IMR-90 (cell line): ENCODE data around the gene ARHGEF6. TPM values are rescaled to one million over a fixed set of nuclear protein-coding genes. Genes with fewer than 3 reads are reported as not detected.

Experiments
- ATAC-seq: fragments of 200-7000 bp; cut with Tn5 transposase; 2 replicates; pipeline ENCODE4 v1.9.1; 2020; ENCODE audit warnings: low read depth, mild to moderate bottlenecking, moderate library complexity
- BruUV-seq: library from RNA; stranded (reverse); fragments of 400-500 nt; replicated peaks from 2 replicates; lab custom pipeline; 2021; lab: Mats Ljungman, UMichigan
- CTCF ChIA-PET: fragments of 300-600 bp; formaldehyde crosslinking; extraction: SDS; loops from one replicate; lab custom pipeline; 2021; ENCODE audit warnings: antibody characterized with exemption; lab: Yijun Ruan, JAX
- POLR2A ChIA-PET: fragments of 300-600 bp; sonication (Branson Sonifier 250); formaldehyde crosslinking; loops from one replicate; lab custom pipeline; 2022; ENCODE audit warnings: antibody characterized with exemption; ENCODE audit not compliant: unreplicated experiment; lab: Charles Lee
- DNase-seq: peaks from one replicate; pipeline ENCODE4 v3.0.0; 2013
- H2AFZ ChIP-seq: replicated peaks from 2 replicates; pipeline ENCODE3; 2013; ENCODE audit warnings: low read length, mild to moderate bottlenecking; ENCODE audit not compliant: poor library complexity
- H2AK5ac ChIP-seq: 2 replicates; pipeline ENCODE4 v1.6.1; 2013; ENCODE audit warnings: low read depth, low read length, inconsistent platforms
- H2AK9ac ChIP-seq: replicated peaks from 2 replicates; pipeline ENCODE3; 2013; ENCODE audit warnings: mild to moderate bottlenecking, low read depth, low read length, moderate library complexity; ENCODE audit not compliant: poor library complexity
- H2BK120ac ChIP-seq: 2 replicates; pipeline ENCODE4 v1.6.1; 2013; ENCODE audit warnings: low read depth, low read length, inconsistent platforms
- H2BK15ac ChIP-seq: 3 replicates; pipeline ENCODE4 v1.6.1; 2013; ENCODE audit warnings: low read depth, low read length, inconsistent platforms
- H2BK20ac ChIP-seq: 2 replicates; pipeline ENCODE4 v1.6.1; 2013; ENCODE audit warnings: low read depth, mild to moderate bottlenecking, inconsistent platforms, low read length, moderate library complexity
- H2BK5ac ChIP-seq: 2 replicates; pipeline ENCODE4 v1.6.1; 2013; ENCODE audit warnings: mild to moderate bottlenecking, low read depth, low read length, inconsistent platforms; ENCODE audit not compliant: poor library complexity, severe bottlenecking
- H3K14ac ChIP-seq: replicated peaks from 2 replicates; pipeline ENCODE4 v1.6.1; 2013; ENCODE audit warnings: low read depth, low read length, inconsistent platforms
- H3K18ac ChIP-seq: 2 replicates; pipeline ENCODE4 v1.6.1; 2013; ENCODE audit warnings: low read depth, low read length, control low read depth
- H3K23ac ChIP-seq: 2 replicates; pipeline ENCODE4 v1.6.1; 2013; ENCODE audit warnings: low read depth, low read length, inconsistent platforms
- H3K27ac ChIP-seq: 2 replicates; pipeline ENCODE4 v1.5.1; 2013; ENCODE audit warnings: mild to moderate bottlenecking, control low read depth, low read length; ENCODE audit not compliant: insufficient read depth
- H3K27me3 ChIP-seq: 2 replicates; pipeline ENCODE4 v1.6.1; 2013; ENCODE audit warnings: low read length; ENCODE audit not compliant: control insufficient read depth, insufficient read depth
- H3K36me3 ChIP-seq: 2 replicates; pipeline ENCODE4 v1.6.1; 2013; ENCODE audit warnings: low read length, mixed read lengths; ENCODE audit not compliant: control insufficient read depth, insufficient read depth
- H3K4ac ChIP-seq: 2 replicates; pipeline ENCODE4 v1.6.1; 2013; ENCODE audit warnings: low read depth, low read length, inconsistent platforms
- H3K4me1 ChIP-seq: 2 replicates; pipeline ENCODE4 v1.6.1; 2013; ENCODE audit warnings: low read length, mixed read lengths; ENCODE audit not compliant: control insufficient read depth, insufficient read depth
- H3K4me2 ChIP-seq: 2 replicates; pipeline ENCODE4 v1.6.1; 2013; ENCODE audit warnings: low read depth, mild to moderate bottlenecking, control low read depth, low read length, moderate library complexity
- H3K4me3 ChIP-seq: 2 replicates; pipeline ENCODE4 v1.5.1; 2013; ENCODE audit warnings: low read depth, mild to moderate bottlenecking, control low read depth, low read length, moderate library complexity; ENCODE audit not compliant: insufficient read depth
- H3K56ac ChIP-seq: 2 replicates; pipeline ENCODE4 v1.6.1; 2013; ENCODE audit warnings: low read length, inconsistent platforms; ENCODE audit not compliant: insufficient read depth; ENCODE audit errors: extremely low read depth
- H3K79me1 ChIP-seq, 2 experiments: 2 replicates each; pipeline ENCODE4 v1.6.1; 2013; ENCODE audit warnings: low read length in 2 of 2, inconsistent platforms in 1 of 2, low read depth in 1 of 2
- H3K9ac ChIP-seq: 2 replicates; pipeline ENCODE4 v1.6.1; 2013; ENCODE audit warnings: low read depth, low read length, control low read depth
- H3K9me1 ChIP-seq: 2 replicates; pipeline ENCODE4 v1.6.1; 2013; ENCODE audit warnings: low read length, inconsistent platforms; ENCODE audit not compliant: insufficient read depth
- H3K9me3 ChIP-seq: 2 replicates; pipeline ENCODE4 v1.6.1; 2013; ENCODE audit warnings: low read length; ENCODE audit not compliant: control insufficient read depth, insufficient read depth
- H4K20me1 ChIP-seq: 2 replicates; pipeline ENCODE4 v1.6.1; 2013; ENCODE audit warnings: low read length, inconsistent platforms; ENCODE audit not compliant: insufficient read depth
- H4K5ac ChIP-seq: 2 replicates; pipeline ENCODE4 v1.6.1; 2013; ENCODE audit warnings: mild to moderate bottlenecking, low read depth, low read length, control low read depth
- H4K8ac ChIP-seq, 2 experiments: 2 replicates each; pipeline ENCODE4 v1.6.1; 2013; ENCODE audit warnings: low read depth in 2 of 2, low read length in 2 of 2, control low read depth in 1 of 2, inconsistent platforms in 1 of 2
- H4K91ac ChIP-seq: 2 replicates; pipeline ENCODE4 v1.6.1; 2013; ENCODE audit warnings: low read depth, low read length, inconsistent platforms; ENCODE audit not compliant: insufficient read depth
- BHLHE40 ChIP-seq: fragments of 150-350 bp; IDR thresholded peaks from 2 replicates; pipeline ENCODE4 v1.6.1; 2016; ENCODE audit warnings: mild to moderate bottlenecking, low read depth, low read length
- CEBPB ChIP-seq: IDR thresholded peaks from 2 replicates; pipeline ENCODE4 v1.6.1; 2012; ENCODE audit warnings: low read depth, low read length, improper control_type of control experiment
- FOS ChIP-seq: fragments of 150-350 bp; IDR thresholded peaks from 2 replicates; pipeline ENCODE4 v1.6.1; 2016; ENCODE audit warnings: low read depth, low read length
- MAFK ChIP-seq: IDR thresholded peaks from 2 replicates; pipeline ENCODE4 v1.6.1; 2012; ENCODE audit warnings: low read depth, low read length, improper control_type of control experiment
- MAZ ChIP-seq: IDR thresholded peaks from 2 replicates; pipeline ENCODE4 v1.6.1; 2012; ENCODE audit warnings: low read depth, mild to moderate bottlenecking, low read length, improper control_type of control experiment, moderate library complexity, borderline replicate concordance
- MXI1 ChIP-seq: IDR thresholded peaks from 2 replicates; pipeline ENCODE4 v1.6.1; 2012; ENCODE audit warnings: low read depth, mild to moderate bottlenecking, low read length, moderate library complexity, borderline replicate concordance
- NFE2L2 ChIP-seq: fragments of 150-350 bp; IDR thresholded peaks from 2 replicates; pipeline ENCODE4 v1.6.1; 2016; ENCODE audit warnings: low read depth, mild to moderate bottlenecking, low read length
- RAD21 ChIP-seq: IDR thresholded peaks from 2 replicates; pipeline ENCODE4 v1.6.1; 2012; ENCODE audit warnings: low read length, improper control_type of control experiment
- RFX5 ChIP-seq: IDR thresholded peaks from 2 replicates; pipeline ENCODE4 v1.8.0; 2012; ENCODE audit warnings: low read depth, mild to moderate bottlenecking, low read length, moderate library complexity
- SMC3 ChIP-seq: fragments of 150-350 bp; IDR thresholded peaks from 2 replicates; pipeline ENCODE4 v1.6.1; 2016; ENCODE audit warnings: low read depth, mild to moderate bottlenecking, antibody characterized with exemption, low read length, moderate library complexity
- WGBS, 2 experiments: methylation state at CpG; one replicate each; pipeline versions ENCODE4 v1.1.5 to v1.1.7; 2013; ENCODE audit warnings: missing lambda C conversion rate in 2 of 2; ENCODE audit not compliant: insufficient read length in 1 of 2; ENCODE audit errors: extremely low coverage in 2 of 2; 5-methylcytosine and 5-hydroxymethylcytosine counted together
- dilution Hi-C: fragments of 300-500 bp; cut with HindIII; formaldehyde crosslinking; loops from one replicate; pipeline ENCODE4 v1.14.3; 2018; ENCODE audit warnings: low sequenced_read_pairs; ENCODE audit not compliant: unreplicated experiment
- in situ Hi-C: fragments of 300-500 bp; cut with MboI; formaldehyde crosslinking; loops from 3 replicates; pipeline ENCODE4 v1.14.3; 2019; ENCODE audit warnings: low sequenced_read_pairs, inconsistent platforms, mixed read lengths
- intact Hi-C: fragments of 100-400 bp; cut with micrococcal nuclease; formaldehyde crosslinking; loops from 2 replicates; pipeline ENCODE4 v1.10.0; 2022
- polyA plus RNA-seq, 3 experiments: library from polyadenylated mRNA; depleted of rRNA; stranded (reverse); fragments of >200 nt; gene quantifications; 2 replicates each; pipeline ENCODE4 v1.2.3, GENCODE V29; 2012; ENCODE audit warnings: low replicate concordance in 1 of 3
- total RNA-seq: library from RNA; depleted of rRNA; stranded (reverse); fragments of >200 nt; gene quantifications from 2 replicates; pipeline ENCODE4 v1.2.3, GENCODE V29; 2012
- TF ChIP-seq, protein P1 (sequence below): fragments of 150-350 bp; IDR thresholded peaks from 2 replicates; pipeline ENCODE4 v1.6.1; 2017; ENCODE audit warnings: mild to moderate bottlenecking, antibody characterized with exemption, low read length, low read depth

Gene ARHGEF6
- total and polyA plus RNA-seq, 2 of the 4 experiments (the other 2 are of a cell fraction), result 2.1 to 2.7 TPM

DNA sequence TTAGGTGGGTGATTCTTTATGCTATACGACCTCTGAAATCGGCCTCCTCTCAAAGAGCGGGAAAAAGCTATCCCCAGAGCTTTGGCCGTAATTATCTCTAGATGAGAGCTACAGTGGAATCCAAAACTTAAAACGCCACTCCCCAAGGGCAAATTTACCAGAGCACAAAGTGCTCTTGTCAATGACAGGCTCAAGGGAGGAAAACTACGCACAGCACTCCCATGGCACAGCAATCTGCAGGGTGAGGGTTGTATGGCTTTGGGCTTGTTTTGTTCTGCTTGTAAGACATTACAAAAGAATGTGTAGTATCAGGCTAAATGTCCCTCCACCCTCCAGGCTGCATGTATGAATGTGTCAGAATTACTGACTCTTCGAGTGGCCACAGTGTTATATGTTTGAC is 44.0 kb downstream of the ARHGEF6 start:
- Histone ChIP-seq H4K20me1 (no peaks in the 10 kb centered on the region), H2AFZ (no peak overlapping the region), H2BK20ac (no peak overlapping the region), H3K4me3 (no peak overlapping the region), H3K4me1 (no peaks in the 10 kb centered on the region), H4K5ac (no peak overlapping the region), H2BK5ac (no peak overlapping the region), H3K4ac (no peak overlapping the region), H4K91ac (no peak overlapping the region), H3K36me3 (no peaks in the 10 kb centered on the region), H3K9ac (no peak overlapping the region), H3K9me1 (0 out of 2 replicates have a peak, but pooled peaks cover 3% of the 10 kb centered on the region), H2BK15ac (no peak overlapping the region), H3K4me2 (no peak overlapping the region), H3K27ac (no peak overlapping the region), H3K14ac (no peak overlapping the region), H2AK5ac (no peak overlapping the region), H3K27me3 (no peaks in the 10 kb centered on the region; the same call in none of the 2 replicates), H2AK9ac (no peak overlapping the region), H3K9me3 (no peaks in the 10 kb centered on the region), H4K8ac (no peak overlapping the region), H3K79me1 (no peaks in the 10 kb centered on the region), H3K56ac (no peak overlapping the region), H3K23ac (no peak overlapping the region), H3K18ac (no peak overlapping the region), H2BK120ac (no peak overlapping the region)
- CTCF ChIA-PET, result no interaction called here
- in situ Hi-C loops, result no loop called here
- TF ChIP-seq MXI1, result no peak
- TF ChIP-seq, protein P1, sequence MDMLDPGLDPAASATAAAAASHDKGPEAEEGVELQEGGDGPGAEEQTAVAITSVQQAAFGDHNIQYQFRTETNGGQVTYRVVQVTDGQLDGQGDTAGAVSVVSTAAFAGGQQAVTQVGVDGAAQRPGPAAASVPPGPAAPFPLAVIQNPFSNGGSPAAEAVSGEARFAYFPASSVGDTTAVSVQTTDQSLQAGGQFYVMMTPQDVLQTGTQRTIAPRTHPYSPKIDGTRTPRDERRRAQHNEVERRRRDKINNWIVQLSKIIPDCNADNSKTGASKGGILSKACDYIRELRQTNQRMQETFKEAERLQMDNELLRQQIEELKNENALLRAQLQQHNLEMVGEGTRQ, result no peak
- TF ChIP-seq NFE2L2, result no peak
- no peak for TF ChIP-seq BHLHE40
- TF ChIP-seq MAZ, result no peak
- no peak for TF ChIP-seq RAD21
- no peak for TF ChIP-seq MAFK
- TF ChIP-seq FOS, result no peak
- TF ChIP-seq CEBPB, result no peak
- TF ChIP-seq SMC3, result no peak
- TF ChIP-seq RFX5, result no peak
- ATAC-seq (no peak), DNase-seq (no peak)
- dilution Hi-C loops, result no loop called here
- intact Hi-C loops, result no loop called here
- WGBS, 2 experiments, result no CpG with 5 or more reads among the region's 7 CpGs
- no TSS peak for BruUV-seq
- POLR2A ChIA-PET, result interaction anchor here (0.7 kb wide), 1 partner anchor 31 kb away, joined by 10 read pairs; no protein-coding TSS in a partner anchor
